ENCODE measurements around the gene MYO16. TPM values are rescaled to one million over a fixed set of nuclear protein-coding genes. Genes with fewer than 3 reads are reported as not detected.

Gene MYO16
- total RNA-seq, 1 experiment from 2014 or later = not detected

- Histone ChIP-seq H4K5ac (ENCODE audit: insufficient read length, low read depth, low read length) (no peak overlapping the region), H4K8ac (replicated peaks; ENCODE audit: insufficient read length, low read depth, low read length) (no peak overlapping the region), H3K4me1 (ENCODE audit: insufficient read depth, low read length) (no peaks in the 10 kb centered on the region), H2AFZ (ENCODE audit: low read length) (no peak overlapping the region), H3K79me2 (ENCODE audit: insufficient read depth, low read length) (no peaks in the 10 kb centered on the region), H3K9me3 (ENCODE audit: control insufficient read depth, low read depth, low read length) (no peaks in the 10 kb centered on the region), H3K27ac (ENCODE audit: insufficient read length, low read depth, low read length) (no peak overlapping the region), H3K56ac (ENCODE audit: insufficient read length, low read depth, low read length) (no peak overlapping the region), H4K20me1 (ENCODE audit: control insufficient read depth, insufficient read depth, insufficient read length) (no peaks in the 10 kb centered on the region), H3K4me2 (ENCODE audit: insufficient read depth, insufficient read length, low read length) (no peak overlapping the region), H2BK120ac (ENCODE audit: low read depth, low read length, poor library complexity, severe bottlenecking) (no peak overlapping the region), H3K23ac (ENCODE audit: insufficient read length, low read depth, low read length) (no peak overlapping the region), H3K27me3 (ENCODE audit: insufficient read depth, low read length) (no peaks in the 10 kb centered on the region), H2BK5ac (ENCODE audit: insufficient read length, low read length) (no peak overlapping the region), H2BK12ac (ENCODE audit: insufficient read length, low read depth, low read length) (no peak overlapping the region), H3K14ac (ENCODE audit: insufficient read depth, low read length) (no peak overlapping the region), H3K79me1 (ENCODE audit: insufficient read depth, low read depth, low read length, poor library complexity, severe bottlenecking) (no peaks in the 10 kb centered on the region), H2BK15ac (ENCODE audit: low read depth, low read length) (no peak overlapping the region), H4K91ac (ENCODE audit: insufficient read length, low read depth, low read length) (no peak overlapping the region), H2AK5ac (ENCODE audit: insufficient read length, low read length) (no peak overlapping the region), H3K9ac (ENCODE audit: extremely low read depth, insufficient read length, low read length) (no peak overlapping the region), H3K18ac (ENCODE audit: insufficient read length, low read depth, low read length) (no peak overlapping the region), H3K4ac (ENCODE audit: low read depth, low read length) (no peak overlapping the region), H3T11ph (ENCODE audit: low read length) (no peak overlapping the region), H2BK20ac (ENCODE audit: low read depth, low read length, poor library complexity, severe bottlenecking) (no peak overlapping the region), H3K23me2 (ENCODE audit: insufficient read length, low read depth, low read length, poor library complexity, severe bottlenecking) (no peaks in the 10 kb centered on the region)
- Mint-ChIP-seq H3K4me3 (no peak overlapping the region), H3K36me3 (ENCODE audit: insufficient read depth in 1 of 3, low read depth in 3 of 3) (no peaks in the 10 kb centered on the region), H3K27me3 (ENCODE audit: low read depth) (peaks cover 2% of the 10 kb centered on the region; the same call in 1 of the 2 replicates), H3K4me1 (no peaks in the 10 kb centered on the region), H3K9me3 (no peaks in the 10 kb centered on the region), H3K27ac (no peak overlapping the region)
- no peak for TF ChIP-seq CTCF (conservative IDR thresholded peaks at IDR 0.05)
- no peak for DNase-seq
- WGBS (ENCODE audit: extremely low coverage, insufficient read length, low lambda C conversion rate) = no CpG with 5 or more reads among the region's 4 CpGs
Measured at GRCh38 chr13:109212650-109213049, 583.2 kb downstream of the MYO16 start.
